GM11168 (cell line): Measurements from ENCODE around the gene MEGF9.
"Not testable (repeated sequence)": the region's sequence is repeated elsewhere in the genome, so short reads cannot be mapped to it uniquely, and the experiment has no call there.

Experiments used
- in situ Hi-C: fragments of 300-500 bp; cut with MboI; formaldehyde crosslinking; loops from one replicate; pipeline ENCODE4 v1.12.0; 2022; ENCODE audit warnings: low sequenced_read_pairs; ENCODE audit not compliant: unreplicated experiment

MEGF9 gene

GRCh38 chr9:120557205-120557604 lies 157.1 kb downstream of the MEGF9 start:
- in situ Hi-C loops, result no loop called here

DNA sequence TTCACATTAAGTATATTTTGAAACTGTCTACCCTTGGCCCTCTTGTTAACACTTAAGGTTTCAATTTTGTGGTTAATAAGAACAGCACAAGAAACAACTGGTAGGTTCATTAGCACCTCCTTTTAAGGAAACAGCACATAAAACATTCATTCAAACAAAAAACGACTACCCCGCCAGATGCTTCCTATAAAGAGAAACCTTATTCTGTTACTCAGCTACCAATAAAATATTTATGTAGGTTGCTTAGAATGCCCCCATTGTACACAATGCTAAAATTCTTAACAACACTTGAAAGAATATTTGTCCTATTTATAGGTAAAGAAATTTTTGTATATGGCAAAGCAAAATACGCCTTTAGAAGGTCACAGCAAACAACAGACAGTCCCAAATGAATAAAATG lies 157.5 kb downstream of the MEGF9 start:
- in situ Hi-C loops, result no loop called here

DNA sequence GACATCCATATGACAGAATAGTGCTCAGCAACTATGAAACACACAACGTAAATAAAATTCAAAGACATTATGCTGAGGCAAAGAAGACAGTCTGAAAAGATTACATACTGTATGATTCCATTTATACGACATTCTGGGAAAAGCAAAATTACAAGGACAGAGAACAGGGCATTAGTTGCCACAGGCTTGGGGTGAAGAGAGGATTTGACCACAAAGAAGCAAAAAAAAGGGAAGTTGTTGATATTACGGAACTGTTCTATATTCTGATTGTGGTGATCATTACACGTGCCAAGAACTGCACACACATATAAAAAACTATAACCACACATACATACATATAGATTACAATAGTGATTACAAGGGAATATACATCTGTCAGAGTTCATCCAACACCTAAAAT lies 158.4 kb downstream of the MEGF9 start:
- in situ Hi-C loops, result no loop called here

GRCh38 chr9:120552210-120552704 lies 162.0 kb downstream of the MEGF9 start:
- in situ Hi-C loops, result not testable (repeated sequence)
